ENCODE data around the gene ORAI2.
"Not testable (repeated sequence)": the region's sequence is repeated elsewhere in the genome, so short reads cannot be mapped to it uniquely, and the experiment has no call there.

The ORAI2 gene

DNA sequence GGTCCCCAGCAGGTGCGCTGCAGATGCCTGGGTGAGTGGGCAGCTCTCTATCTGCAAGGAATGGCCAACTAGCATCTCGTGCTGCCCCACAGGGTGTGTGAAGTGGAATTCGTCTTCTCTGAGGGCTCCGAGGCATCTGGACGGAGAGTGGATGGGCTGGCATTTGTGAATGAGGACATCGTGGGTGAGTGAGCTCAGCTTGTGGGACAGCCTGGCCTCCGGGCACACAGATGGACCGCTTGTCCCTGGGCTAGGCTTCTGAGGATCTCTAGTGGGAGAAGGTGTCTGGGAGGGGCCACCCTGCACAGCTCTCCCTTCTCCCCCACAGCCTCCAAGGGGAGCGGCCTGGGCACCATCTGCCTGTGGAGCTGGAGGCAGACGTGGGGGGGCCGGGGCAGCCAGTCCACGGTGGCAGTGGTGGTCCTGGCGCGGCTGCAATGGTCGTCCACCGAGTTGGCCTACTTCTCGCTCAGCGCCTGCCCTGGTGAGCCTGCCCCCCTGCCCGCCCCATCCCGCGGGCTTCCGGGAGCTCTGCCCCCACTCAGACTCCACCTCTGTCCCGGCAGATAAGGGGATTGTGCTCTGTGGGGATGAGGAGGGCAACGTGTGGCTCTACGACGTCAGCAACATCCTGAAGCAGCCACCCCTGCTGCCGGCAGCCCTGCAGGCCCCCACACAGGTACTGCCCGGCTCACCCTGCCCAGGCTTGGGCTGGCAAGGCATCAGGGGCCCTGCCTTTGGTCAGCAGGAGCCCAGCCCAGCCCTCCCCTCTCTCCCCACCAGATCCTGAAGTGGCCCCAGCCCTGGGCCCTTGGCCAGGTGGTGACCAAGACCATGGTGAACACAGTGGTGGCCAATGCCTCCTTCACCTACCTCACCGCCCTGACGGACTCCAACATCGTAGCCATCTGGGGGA lies 39.0 kb downstream of the ORAI2 start:
- no peak for DNase-seq

GRCh38 chr7:102473271-102473991 lies 40.1 kb downstream of the ORAI2 start:
- no peak for DNase-seq

- not testable (repeated sequence) for DNase-seq
These were observed 40.7 kb downstream of the ORAI2 start for GRCh38 chr7:102474116-102474515.

DNA sequence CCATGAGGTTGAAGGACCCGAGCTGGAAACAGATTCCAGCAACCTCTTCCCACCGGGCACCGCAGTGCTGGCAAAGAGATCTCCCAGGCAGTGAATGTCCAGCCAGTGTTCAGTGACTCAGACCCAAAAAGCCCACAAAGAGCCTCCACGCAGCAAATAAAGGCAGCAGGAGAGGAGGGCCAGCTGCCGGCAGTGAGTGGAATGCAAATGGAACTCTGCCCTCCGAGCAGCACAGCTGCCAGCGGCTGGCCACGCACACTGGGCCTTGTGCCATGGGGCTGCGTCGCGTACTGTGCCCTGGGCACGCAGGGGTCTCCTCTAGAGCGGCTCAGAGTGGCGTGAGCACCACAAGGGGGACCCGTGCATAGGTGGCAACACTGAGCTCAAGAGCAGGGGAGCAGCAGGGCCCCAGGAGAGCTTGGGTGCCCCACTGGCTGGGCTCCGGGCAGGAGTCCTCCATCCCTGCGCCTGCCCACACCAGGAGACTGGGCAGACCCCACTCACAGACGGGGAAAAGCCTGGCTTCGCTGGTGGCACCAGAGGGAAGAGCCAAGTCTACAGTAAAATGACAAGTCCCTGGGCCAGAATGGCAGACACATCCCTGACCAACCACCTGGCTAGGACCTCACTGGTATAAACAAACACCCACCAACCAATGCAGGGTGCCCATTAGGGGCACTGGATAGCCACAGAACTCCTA lies 41.5 kb downstream of the ORAI2 start:
- DNase-seq, result not testable (repeated sequence)

GRCh38 chr7:102478314-102479208 lies 45.2 kb downstream of the ORAI2 start, which contains the start of gene POLR2J:
TSS of gene POLR2J (minus strand) at chr7:102478922. CDS start at chr7:102478860, 62 bp downstream.
- DNase-seq, result not testable (repeated sequence)

DNA sequence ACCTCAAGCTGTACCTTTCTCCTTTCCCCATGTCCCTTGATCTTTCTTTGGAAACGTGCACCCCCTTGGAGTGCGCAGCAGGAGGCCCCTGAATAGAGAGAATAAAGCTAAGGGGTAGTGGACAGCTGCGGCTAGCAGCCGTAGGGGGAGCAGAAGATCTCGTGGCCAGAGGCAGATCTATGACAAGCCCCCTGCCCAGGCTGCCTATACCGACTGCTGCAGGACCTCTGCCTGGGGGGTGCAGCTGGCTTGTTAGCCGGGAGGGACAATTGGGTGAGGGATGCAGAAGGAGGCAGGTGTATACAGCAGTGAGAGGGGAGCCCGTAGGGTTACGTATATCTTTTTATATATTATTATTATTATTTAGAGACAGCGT lies 45.8 kb downstream of the ORAI2 start:
- not testable (repeated sequence) for DNase-seq

DNA sequence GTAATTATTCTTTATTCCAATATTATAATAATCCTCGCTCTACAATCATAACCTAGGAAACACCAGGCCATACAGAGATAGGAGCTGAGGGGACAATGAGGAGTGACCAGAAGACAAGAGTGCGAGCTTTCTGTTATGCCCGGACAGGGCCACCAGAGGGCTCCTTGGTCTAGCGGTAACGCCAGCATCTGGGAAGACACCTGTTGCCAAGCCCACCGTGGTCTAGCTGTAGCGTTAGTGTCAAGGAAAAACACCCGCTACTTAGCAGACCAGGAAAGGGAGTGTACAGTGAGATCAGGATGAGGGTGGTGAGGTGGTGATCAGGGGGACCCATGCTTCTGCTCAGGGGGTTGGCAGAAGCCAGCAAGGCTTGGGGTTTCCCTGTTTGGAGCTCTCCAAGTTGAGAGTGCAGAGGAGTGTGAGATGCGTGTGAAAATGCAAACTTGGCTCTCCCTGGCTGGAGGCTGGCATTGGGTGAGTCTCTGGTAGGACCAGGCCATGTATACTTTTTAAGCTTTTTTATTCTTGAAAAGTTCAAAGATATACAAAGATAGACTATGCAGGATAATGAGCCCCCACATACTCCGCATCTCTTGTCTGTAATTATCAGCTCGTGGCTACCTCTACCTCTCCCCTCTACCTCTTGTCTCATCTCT lies 46.7 kb downstream of the ORAI2 start:
- DNase-seq, result not testable (repeated sequence)

DNA sequence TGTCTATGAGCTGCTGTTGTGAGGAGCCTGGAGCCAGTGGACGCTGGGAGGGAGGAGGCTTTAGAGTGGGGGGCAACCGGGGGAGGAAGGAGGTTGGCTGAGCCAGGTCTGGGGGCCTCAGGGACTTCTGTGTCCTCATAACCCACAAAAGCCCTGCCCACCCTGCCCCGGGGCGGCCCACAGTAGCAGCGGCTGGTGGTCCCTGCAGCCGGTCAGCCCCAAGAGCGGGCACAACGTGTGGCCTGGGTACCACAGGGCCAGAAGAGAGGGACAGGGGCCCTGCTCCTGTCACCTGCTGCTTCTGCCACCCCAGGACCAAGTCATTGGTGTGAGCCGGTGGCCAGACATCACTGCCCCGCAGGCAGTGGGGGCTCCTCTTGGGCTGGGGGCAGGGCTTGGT lies 48.6 kb downstream of the ORAI2 start:
- not testable (repeated sequence) for DNase-seq

GRCh38 chr7:102484317-102484716 lies 50.9 kb downstream of the ORAI2 start:
- DNase-seq, result not testable (repeated sequence)

- DNase-seq, result not testable (repeated sequence)
These were observed 57.2 kb downstream of the ORAI2 start for GRCh38 chr7:102490529-102491075.

GRCh38 chr7:102493220-102493935 lies 60.0 kb downstream of the ORAI2 start:
- not testable (repeated sequence) for DNase-seq

DNA sequence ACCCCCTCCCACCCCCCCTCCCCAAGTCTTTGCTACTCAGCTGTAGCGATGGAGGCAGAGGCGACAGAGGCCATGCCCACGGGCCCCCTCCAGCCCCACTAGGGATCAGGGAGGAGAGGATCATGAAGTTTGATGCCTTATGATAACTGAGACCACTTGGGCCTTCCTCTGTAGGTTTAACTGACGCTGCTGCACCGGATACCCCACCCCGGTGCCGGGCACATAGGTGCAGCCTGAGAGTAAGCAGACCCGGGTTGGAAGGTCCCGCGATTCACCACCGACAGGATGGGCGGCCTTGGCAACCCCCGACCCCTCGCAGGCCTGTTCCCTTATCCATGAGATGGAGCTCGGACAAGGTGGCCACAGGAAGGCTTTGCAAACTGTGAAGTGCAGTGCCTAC lies 60.7 kb downstream of the ORAI2 start:
- DNase-seq, result not testable (repeated sequence)

GRCh38 chr7:102494473-102495149 lies 61.2 kb downstream of the ORAI2 start:
- DNase-seq, result not testable (repeated sequence)

GRCh38 chr7:102496861-102497260 lies 63.5 kb downstream of the ORAI2 start:
- not testable (repeated sequence) for DNase-seq

- not testable (repeated sequence) for DNase-seq
These were observed 63.9 kb downstream of the ORAI2 start for GRCh38 chr7:102497308-102497707.

GRCh38 chr7:102498321-102498720 lies 64.9 kb downstream of the ORAI2 start:
- not testable (repeated sequence) for DNase-seq

GRCh38 chr7:102503141-102503540 lies 69.8 kb downstream of the ORAI2 start:
- DNase-seq, result not testable (repeated sequence)

DNA sequence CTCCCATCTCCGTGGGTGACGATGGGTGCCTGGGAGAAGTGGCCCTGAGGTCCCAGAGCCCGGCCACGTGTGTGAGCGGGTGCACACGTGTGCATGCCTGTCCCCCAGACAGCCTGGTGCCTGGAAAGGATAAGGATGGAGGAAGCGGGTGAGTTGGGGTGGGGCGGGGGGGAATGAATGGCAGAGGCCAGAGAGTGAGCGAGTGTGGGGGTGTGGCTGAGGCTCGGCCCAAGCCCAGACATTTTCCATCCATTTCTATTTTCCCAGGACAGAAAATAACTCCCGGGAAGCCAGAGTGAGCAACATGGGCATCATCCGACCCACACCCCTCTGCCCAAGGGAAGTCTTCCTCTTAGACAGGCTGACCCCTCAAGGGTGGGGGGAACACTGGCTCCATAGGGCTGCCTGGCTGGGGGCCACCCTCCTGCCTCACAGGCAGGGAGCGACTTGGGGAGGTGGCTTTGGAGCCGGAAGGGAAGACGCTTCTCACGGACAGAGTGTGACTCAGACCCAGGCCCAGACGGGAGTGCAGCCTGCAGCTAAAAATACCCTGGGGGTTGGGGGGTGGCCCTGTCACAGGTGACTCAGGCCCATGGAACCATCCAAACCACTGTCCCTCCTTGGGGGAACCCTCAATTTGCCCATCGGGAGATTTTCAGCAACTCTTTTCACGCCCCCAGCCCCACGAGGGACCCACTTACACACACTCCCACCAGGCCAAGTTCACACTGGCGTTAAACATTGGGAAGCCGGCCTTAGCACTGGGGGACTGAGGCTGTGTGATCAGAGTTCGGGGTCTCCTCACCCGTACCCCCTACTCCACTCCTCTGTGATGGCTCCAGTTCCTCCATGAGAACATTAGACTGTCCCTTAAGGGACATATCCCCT lies 72.2 kb downstream of the ORAI2 start:
- not testable (repeated sequence) for DNase-seq
